Measurements from ENCODE around the gene INSRR. TPM values are rescaled to one million over a fixed set of nuclear protein-coding genes. Genes with fewer than 3 reads are reported as not detected.

The INSRR gene
- total RNA-seq, 1 experiment from 2014 or later = not detected

DNA sequence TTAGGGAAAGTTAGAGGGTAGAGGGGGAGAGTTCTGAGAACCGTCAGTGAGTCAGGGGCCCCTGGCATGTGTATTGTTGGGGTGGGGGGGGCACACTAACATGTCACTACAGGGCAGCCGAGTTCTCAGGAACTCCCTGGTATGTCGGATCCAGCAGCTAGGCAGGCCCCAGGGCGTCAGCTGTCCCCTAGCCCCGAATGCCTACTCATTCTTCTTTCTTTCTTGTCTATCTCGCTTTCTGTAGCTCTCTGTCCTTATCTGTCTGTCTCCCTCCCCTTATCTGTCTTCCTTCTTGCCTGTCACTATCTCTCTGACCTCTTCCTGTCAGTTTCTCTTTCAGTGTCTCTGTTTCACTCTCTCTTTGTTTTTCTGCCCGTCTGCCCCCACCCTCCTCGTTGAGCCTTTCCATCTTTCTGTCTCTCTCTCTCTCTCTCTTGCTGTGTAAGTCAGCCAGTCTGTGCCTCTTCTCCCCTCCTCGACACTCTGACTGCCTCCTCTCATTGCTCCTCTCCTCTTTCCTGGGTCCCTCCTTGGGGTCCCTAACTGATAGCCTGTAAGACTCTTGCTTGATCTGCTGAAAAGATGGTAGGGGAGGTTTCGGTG, 4.2 kb upstream of the INSRR start:
- Histone ChIP-seq H3K27me3 (ENCODE audit: control insufficient read depth, insufficient read depth, low read length) (no peaks in the 10 kb centered on the region; the same call in 1 of the 2 replicates), H3K36me3 (ENCODE audit: control insufficient read depth, insufficient read depth, low read length) (no peaks in the 10 kb centered on the region), H3K4me3 (ENCODE audit: low read depth in 2 of 2, low read length in 2 of 2) (no peak overlapping the region), H3K4me1 (ENCODE audit: control insufficient read depth, insufficient read depth, low read length) (peaks cover 13% of the 10 kb centered on the region), H3K9me3 (ENCODE audit: control insufficient read depth, insufficient read depth, low read depth, low read length) (no peaks in the 10 kb centered on the region), H3K27ac (ENCODE audit: low read length) (no peak overlapping the region)
- ATAC-seq = no peak
- intact Hi-C loops (cut with micrococcal nuclease; ENCODE audit: unreplicated experiment) (loop anchor here (10.0 kb wide), 1 partner anchor 168 kb away; no protein-coding TSS in a partner anchor), in situ Hi-C loops (cut with HindIII; ENCODE audit: low pct_unique_long_range_greater_than_20kb, low sequenced_read_pairs) (no loop called here)
- no peak for DNase-seq (ENCODE audit: low read depth, low spot score)
- TF ChIP-seq CTCF (IDR thresholded peaks at IDR 0.05) = no peak
- TF ChIP-seq SIN3A (IDR thresholded peaks at IDR 0.05; ENCODE audit: borderline replicate concordance, insufficient read depth, low read depth, low read length) = no peak
- TF ChIP-seq TCF7L2 (IDR thresholded peaks at IDR 0.05; ENCODE audit: low read depth, low read length) = no peak
- no peak for TF ChIP-seq POLR2AphosphoS5 (IDR thresholded peaks at IDR 0.05; ENCODE audit: low read depth, low read length)
- TF ChIP-seq, protein P1, sequence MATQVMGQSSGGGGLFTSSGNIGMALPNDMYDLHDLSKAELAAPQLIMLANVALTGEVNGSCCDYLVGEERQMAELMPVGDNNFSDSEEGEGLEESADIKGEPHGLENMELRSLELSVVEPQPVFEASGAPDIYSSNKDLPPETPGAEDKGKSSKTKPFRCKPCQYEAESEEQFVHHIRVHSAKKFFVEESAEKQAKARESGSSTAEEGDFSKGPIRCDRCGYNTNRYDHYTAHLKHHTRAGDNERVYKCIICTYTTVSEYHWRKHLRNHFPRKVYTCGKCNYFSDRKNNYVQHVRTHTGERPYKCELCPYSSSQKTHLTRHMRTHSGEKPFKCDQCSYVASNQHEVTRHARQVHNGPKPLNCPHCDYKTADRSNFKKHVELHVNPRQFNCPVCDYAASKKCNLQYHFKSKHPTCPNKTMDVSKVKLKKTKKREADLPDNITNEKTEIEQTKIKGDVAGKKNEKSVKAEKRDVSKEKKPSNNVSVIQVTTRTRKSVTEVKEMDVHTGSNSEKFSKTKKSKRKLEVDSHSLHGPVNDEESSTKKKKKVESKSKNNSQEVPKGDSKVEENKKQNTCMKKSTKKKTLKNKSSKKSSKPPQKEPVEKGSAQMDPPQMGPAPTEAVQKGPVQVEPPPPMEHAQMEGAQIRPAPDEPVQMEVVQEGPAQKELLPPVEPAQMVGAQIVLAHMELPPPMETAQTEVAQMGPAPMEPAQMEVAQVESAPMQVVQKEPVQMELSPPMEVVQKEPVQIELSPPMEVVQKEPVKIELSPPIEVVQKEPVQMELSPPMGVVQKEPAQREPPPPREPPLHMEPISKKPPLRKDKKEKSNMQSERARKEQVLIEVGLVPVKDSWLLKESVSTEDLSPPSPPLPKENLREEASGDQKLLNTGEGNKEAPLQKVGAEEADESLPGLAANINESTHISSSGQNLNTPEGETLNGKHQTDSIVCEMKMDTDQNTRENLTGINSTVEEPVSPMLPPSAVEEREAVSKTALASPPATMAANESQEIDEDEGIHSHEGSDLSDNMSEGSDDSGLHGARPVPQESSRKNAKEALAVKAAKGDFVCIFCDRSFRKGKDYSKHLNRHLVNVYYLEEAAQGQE (IDR thresholded peaks at IDR 0.05; ENCODE audit: insufficient read depth in 1 of 2, low read depth in 2 of 2, low read length in 1 of 2) = no peak
- ChIA-PET POLR2A (no interaction called here), CTCF (interaction anchor here (0.6 kb wide), 1 partner anchor 26 kb away, joined by 3 read pairs; no protein-coding TSS in a partner anchor)
- BruUV-seq (replicated peaks) = no TSS peak

- Histone ChIP-seq H3K4me3 (ENCODE audit: low read depth in 2 of 2, low read length in 2 of 2) (no peak overlapping the region), H3K9me3 (ENCODE audit: control insufficient read depth, insufficient read depth, low read depth, low read length) (no peaks in the 10 kb centered on the region), H3K4me1 (ENCODE audit: control insufficient read depth, insufficient read depth, low read length) (peaks cover 13% of the 10 kb centered on the region), H3K27ac (ENCODE audit: low read length) (no peak overlapping the region), H3K36me3 (ENCODE audit: control insufficient read depth, insufficient read depth, low read length) (no peaks in the 10 kb centered on the region), H3K27me3 (ENCODE audit: control insufficient read depth, insufficient read depth, low read length) (no peaks in the 10 kb centered on the region; the same call in 1 of the 2 replicates)
- DNase-seq (ENCODE audit: low read depth, low spot score) = no peak
- BruUV-seq (replicated peaks) = no TSS peak
- CTCF ChIA-PET = interaction anchor here (0.6 to 1.9 kb wide), 4 partner anchors 23 to 1145 kb away, joined by 3 to 6 read pairs (median 3); no protein-coding TSS in a partner anchor
- TF ChIP-seq CTCF (IDR thresholded peaks at IDR 0.05) = no peak
- TF ChIP-seq SIN3A (IDR thresholded peaks at IDR 0.05; ENCODE audit: borderline replicate concordance, insufficient read depth, low read depth, low read length) = no peak
- TF ChIP-seq TCF7L2 (IDR thresholded peaks at IDR 0.05; ENCODE audit: low read depth, low read length) = no peak
- TF ChIP-seq POLR2AphosphoS5 (IDR thresholded peaks at IDR 0.05; ENCODE audit: low read depth, low read length) = no peak
- TF ChIP-seq, protein P1 (IDR thresholded peaks at IDR 0.05; ENCODE audit: insufficient read depth in 1 of 2, low read depth in 2 of 2, low read length in 1 of 2) = no peak
- in situ Hi-C loops (cut with HindIII; ENCODE audit: low pct_unique_long_range_greater_than_20kb, low sequenced_read_pairs) = no loop called here
- intact Hi-C loops (cut with micrococcal nuclease; ENCODE audit: unreplicated experiment) = loop anchor here (10.0 kb wide), 1 partner anchor 168 kb away; no protein-coding TSS in a partner anchor
- ATAC-seq = no peak
- POLR2A ChIA-PET = interaction anchor here (0.6 kb wide), 1 partner anchor 183 kb away, joined by 3 read pairs; no protein-coding TSS in a partner anchor
Measured at GRCh38 chr1:156862584-156862983, 3.7 kb upstream of the INSRR start.
